BJ (cell line): ENCODE measurements around the gene C6orf120. TPM values are rescaled to one million over a fixed set of nuclear protein-coding genes. Genes with fewer than 3 reads are reported as not detected.

ENCODE experiments used
- CTCF ChIA-PET: fragments of 350-600 bp; formaldehyde crosslinking; extraction: SDS; loops from one replicate; lab custom pipeline; 2021; ENCODE audit warnings: antibody characterized with exemption, inconsistent platforms; lab: Yijun Ruan, JAX
- POLR2A ChIA-PET: fragments of 300-600 bp; sonication (Branson Sonifier 250); formaldehyde crosslinking; extraction: SDS; loops from one replicate; lab custom pipeline; 2021; ENCODE audit warnings: antibody characterized with exemption; lab: Charles Lee
- DNase-seq: peaks from one replicate; pipeline ENCODE4 v3.0.0-alpha.2; 2011; ENCODE audit warnings: low read depth
- H3K27me3 ChIP-seq: 2 replicates; pipeline ENCODE4 v1.6.0; 2011; ENCODE audit warnings: low read length; ENCODE audit not compliant: control insufficient read depth, insufficient read depth
- H3K36me3 ChIP-seq: 2 replicates; pipeline ENCODE4 v1.5.1; 2011; ENCODE audit warnings: low read length; ENCODE audit not compliant: control insufficient read depth, insufficient read depth
- H3K4me3 ChIP-seq: 2 replicates; pipeline ENCODE4 v1.5.1; 2011; ENCODE audit warnings: low read depth, mild to moderate bottlenecking, control low read depth, low read length
- CTCF ChIP-seq: IDR thresholded peaks from 2 replicates; pipeline ENCODE4 v1.5.1; 2011; ENCODE audit warnings: low read depth, mild to moderate bottlenecking, control low read depth, inconsistent platforms, low read length, moderate library complexity; ENCODE audit not compliant: insufficient read depth
- polyA plus RNA-seq: library from polyadenylated mRNA; depleted of rRNA; stranded (reverse); fragments of >200 nt; gene quantifications from 2 replicates; pipeline ENCODE4 v1.2.3, GENCODE V29; 2011

Gene C6orf120
- polyA plus RNA-seq, 1 experiment: 13.2 TPM

DNA sequence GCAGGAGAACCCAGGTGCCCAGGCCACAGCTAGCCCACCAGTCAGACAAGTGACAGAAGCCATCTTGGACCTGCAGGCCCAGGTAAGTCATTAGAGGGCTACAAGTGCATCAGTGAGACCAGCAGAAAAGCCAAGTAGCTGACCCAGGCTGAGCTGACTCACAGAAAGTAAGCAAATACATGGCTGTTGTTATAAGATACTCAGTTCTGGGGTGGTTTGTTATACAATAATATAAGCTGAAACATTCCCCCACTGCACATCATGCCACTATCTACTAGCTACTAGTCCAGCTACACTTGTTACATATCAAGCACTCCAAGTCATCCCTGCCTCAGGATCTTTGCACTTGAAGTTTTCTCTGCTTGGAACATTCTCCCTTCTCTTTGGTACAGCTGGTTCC lies 39.4 kb downstream of the C6orf120 start:
- no peak for DNase-seq
- CTCF ChIA-PET: no interaction called here

DNA sequence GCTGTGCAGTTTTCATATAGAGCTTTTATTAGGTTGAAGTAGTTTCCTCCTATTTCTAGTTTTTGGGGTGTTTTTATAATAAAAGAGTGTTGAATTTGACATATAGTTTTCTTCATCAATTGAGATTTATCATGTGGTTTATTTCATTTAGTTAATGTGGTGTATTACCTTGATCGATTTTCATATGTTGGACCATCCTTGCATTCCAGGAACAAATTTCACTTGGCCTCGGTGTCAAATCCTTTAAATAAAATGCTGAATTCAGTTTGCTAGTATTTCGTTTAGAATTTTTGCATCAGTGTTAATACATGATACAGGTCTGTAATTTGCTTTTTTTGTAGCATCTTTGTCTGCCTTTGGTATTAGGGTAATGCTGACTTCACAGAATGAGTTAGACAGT lies 43.5 kb downstream of the C6orf120 start:
- CTCF ChIA-PET: no interaction called here
- H3K4me3 ChIP-seq: no peak overlapping the region
- POLR2A ChIA-PET: no interaction called here

More for the DNA sequence above, 39.4 kb downstream of the C6orf120 start:
- Histone ChIP-seq H3K36me3 (no peaks in the 10 kb centered on the region), H3K27me3 (no peaks in the 10 kb centered on the region; the same call in none of the 2 replicates), H3K4me3 (no peak overlapping the region)
- no peak for TF ChIP-seq CTCF
- POLR2A ChIA-PET: no interaction called here

GRCh38 chr6:169746556-169746955 lies 44.6 kb downstream of the C6orf120 start:
- Histone ChIP-seq H3K36me3 (no peaks in the 10 kb centered on the region), H3K4me3 (no peak overlapping the region), H3K27me3 (no peaks in the 10 kb centered on the region)
- POLR2A ChIA-PET: no interaction called here
- DNase-seq: no peak
- CTCF ChIA-PET: no interaction called here
- no peak for TF ChIP-seq CTCF

More for the DNA sequence above, 43.5 kb downstream of the C6orf120 start:
- Histone ChIP-seq H3K36me3 (no peaks in the 10 kb centered on the region), H3K27me3 (no peaks in the 10 kb centered on the region)
- no peak for TF ChIP-seq CTCF
- DNase-seq: no peak

DNA sequence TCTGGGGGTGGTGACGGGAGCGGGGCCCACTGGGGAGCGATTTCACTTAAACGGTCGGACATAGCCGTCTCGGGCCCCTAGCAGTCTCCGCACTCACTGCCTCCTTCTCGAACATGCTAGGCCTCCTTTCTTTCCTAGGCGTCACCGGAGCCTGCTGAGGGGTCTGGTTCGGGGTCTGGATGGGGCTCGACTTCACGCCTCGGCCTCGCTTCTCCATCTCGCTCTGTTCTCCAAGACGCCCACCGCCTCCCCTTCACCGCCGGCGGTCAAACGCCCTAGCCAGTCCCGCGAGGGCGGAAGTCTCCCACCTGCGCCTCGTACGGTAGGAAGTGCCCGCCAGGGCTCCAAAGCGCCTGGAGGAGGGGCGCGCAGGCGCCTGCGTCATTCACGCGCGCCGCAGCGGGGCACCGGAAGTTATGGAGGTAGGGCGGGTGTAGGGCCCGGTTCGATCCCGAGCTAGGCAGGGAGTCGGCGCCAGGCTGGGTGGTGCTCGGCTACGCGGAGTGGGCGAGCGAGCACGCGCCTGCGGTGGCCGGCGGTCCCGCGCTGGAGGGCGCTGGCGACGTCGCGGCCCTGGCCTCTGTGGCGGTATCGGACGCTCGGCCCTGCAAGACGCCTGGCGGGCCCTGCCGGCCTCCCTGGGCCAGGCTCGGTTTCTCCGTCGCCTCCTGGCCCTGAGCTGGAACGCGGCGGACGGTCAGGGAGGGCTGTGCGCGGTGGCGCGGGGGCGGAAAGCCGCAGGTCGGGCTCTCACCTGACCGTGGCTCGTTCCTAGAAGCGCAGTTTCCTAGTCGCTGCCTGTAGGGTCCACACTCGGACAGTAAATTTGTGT lies 49.5 kb downstream of the C6orf120 start, which contains the start of the genes DYNLT2 and ERMARD:
Gene DYNLT2, minus strand, starts transcription at position 331 of the 832 bp plus-strand sequence. Its CDS starts 114 bp downstream, at position 217.
Gene ERMARD, plus strand, starts transcription at position 381 of the 832 bp plus-strand sequence. Its CDS starts 36 bp downstream, at position 417.
- POLR2A ChIA-PET: no interaction called here
- peak; percentile 28; the same call in 1 of the 2 replicates for TF ChIP-seq CTCF
- CTCF ChIA-PET: interaction anchor here (1.0 to 1.1 kb wide), 2 partner anchors 48 to 80 kb away, joined by 3 read pairs; no protein-coding TSS in a partner anchor
- Histone ChIP-seq H3K27me3 (no peaks in the 10 kb centered on the region), H3K36me3 (no peaks in the 10 kb centered on the region; the same call in 1 of the 2 replicates), H3K4me3 (peak within 1 kb of the TSS; percentile 87)
- peak; percentile 68 for DNase-seq

- no peak for DNase-seq
- ChIA-PET CTCF (interaction anchor here (1.0 to 1.1 kb wide), 2 partner anchors 48 to 80 kb away, joined by 3 read pairs; no protein-coding TSS in a partner anchor), POLR2A (no interaction called here)
- H3K27me3 ChIP-seq: no peaks in the 10 kb centered on the region
- H3K36me3 ChIP-seq: no peaks in the 10 kb centered on the region; the same call in 1 of the 2 replicates
- peak overlapping the region; percentile 87 for H3K4me3 ChIP-seq
- no peak for TF ChIP-seq CTCF
Measured at GRCh38 chr6:169752074-169752623, 50.2 kb downstream of the C6orf120 start.
